ENCODE measurements around the gene MYOF. TPM values are rescaled to one million over a fixed set of nuclear protein-coding genes. Genes with fewer than 3 reads are reported as not detected.

Gene MYOF
- total RNA-seq, 2 experiments from 2014 or later, result 0.91 to 1.9 TPM

- ATAC-seq (ENCODE audit: low read depth), result no peak
- DNase-seq, result no peak
- Mint-ChIP-seq H3K4me3 (no peak overlapping the region), H3K27me3 (peaks cover 4% of the 10 kb centered on the region), H3K36me3 (no peaks in the 10 kb centered on the region), H3K27ac (no peak overlapping the region), H3K4me1 (peaks cover 1% of the 10 kb centered on the region), H3K9me3 (no peaks in the 10 kb centered on the region)
- POLR2A ChIA-PET, result no interaction called here
Measured at GRCh38 chr10:93352638-93353383, 129.3 kb downstream of the MYOF start.

GRCh38 chr10:93346694-93347093 is 135.4 kb downstream of the MYOF start:
- ATAC-seq (ENCODE audit: low read depth), result no peak
- POLR2A ChIA-PET, result no interaction called here
- no peak overlapping the region for H3K27ac Mint-ChIP-seq

GRCh38 chr10:93346108-93346507 is 136.0 kb downstream of the MYOF start:
- Mint-ChIP-seq H3K4me3 (no peak overlapping the region), H3K27ac (no peak overlapping the region), H3K9me3 (no peaks in the 10 kb centered on the region), H3K27me3 (no peaks in the 10 kb centered on the region), H3K36me3 (no peaks in the 10 kb centered on the region), H3K4me1 (peaks cover 6% of the 10 kb centered on the region)
- POLR2A ChIA-PET, result no interaction called here
- ATAC-seq (ENCODE audit: low read depth) (no peak), DNase-seq (no peak)

More at GRCh38 chr10:93346694-93347093, 135.4 kb downstream of the MYOF start:
- no peaks in the 10 kb centered on the region for H3K9me3 Mint-ChIP-seq
- peaks cover 6% of the 10 kb centered on the region for H3K4me1 Mint-ChIP-seq
- H3K4me3 Mint-ChIP-seq, result no peak overlapping the region
- H3K27me3 Mint-ChIP-seq, result no peaks in the 10 kb centered on the region
- DNase-seq, result no peak
- H3K36me3 Mint-ChIP-seq, result no peaks in the 10 kb centered on the region

- POLR2A ChIA-PET, result no interaction called here
- H3K4me1 Mint-ChIP-seq, result peaks cover 6% of the 10 kb centered on the region
- no peaks in the 10 kb centered on the region for H3K36me3 Mint-ChIP-seq
- no peak for ATAC-seq (ENCODE audit: low read depth)
- H3K27ac Mint-ChIP-seq, result no peak overlapping the region
- no peaks in the 10 kb centered on the region for H3K9me3 Mint-ChIP-seq
- H3K27me3 Mint-ChIP-seq, result no peaks in the 10 kb centered on the region
- no peak overlapping the region for H3K4me3 Mint-ChIP-seq
- DNase-seq, result no peak
Measured at GRCh38 chr10:93344691-93345090, 137.4 kb downstream of the MYOF start.

- Mint-ChIP-seq H3K27ac (no peak overlapping the region), H3K4me3 (no peak overlapping the region), H3K27me3 (no peaks in the 10 kb centered on the region), H3K36me3 (no peaks in the 10 kb centered on the region), H3K4me1 (peaks cover 6% of the 10 kb centered on the region), H3K9me3 (no peaks in the 10 kb centered on the region)
- DNase-seq (no peak), ATAC-seq (ENCODE audit: low read depth) (no peak)
- POLR2A ChIA-PET, result no interaction called here
Measured at GRCh38 chr10:93342921-93343320, 139.2 kb downstream of the MYOF start.

- POLR2A ChIA-PET, result no interaction called here
- DNase-seq, result no peak
- no peaks in the 10 kb centered on the region for H3K36me3 Mint-ChIP-seq
- H3K27me3 Mint-ChIP-seq, result no peaks in the 10 kb centered on the region
- H3K4me1 Mint-ChIP-seq, result peaks cover 6% of the 10 kb centered on the region
- no peak for ATAC-seq (ENCODE audit: low read depth)
- H3K4me3 Mint-ChIP-seq, result no peak overlapping the region
- H3K9me3 Mint-ChIP-seq, result no peaks in the 10 kb centered on the region
- no peak overlapping the region for H3K27ac Mint-ChIP-seq
Measured at GRCh38 chr10:93342366-93342765, 139.8 kb downstream of the MYOF start.

GRCh38 chr10:93337309-93337721 is 144.8 kb downstream of the MYOF start:
- no peak for DNase-seq
- ATAC-seq (ENCODE audit: low read depth), result no peak
- Mint-ChIP-seq H3K27ac (no peak overlapping the region), H3K4me1 (no peaks in the 10 kb centered on the region), H3K36me3 (no peaks in the 10 kb centered on the region), H3K9me3 (no peaks in the 10 kb centered on the region), H3K27me3 (no peaks in the 10 kb centered on the region), H3K4me3 (no peak overlapping the region)
- POLR2A ChIA-PET, result no interaction called here

- no peak overlapping the region for H3K27ac Mint-ChIP-seq
- no peaks in the 10 kb centered on the region for H3K36me3 Mint-ChIP-seq
- no peak for ATAC-seq (ENCODE audit: low read depth)
- H3K9me3 Mint-ChIP-seq, result no peaks in the 10 kb centered on the region
- H3K4me3 Mint-ChIP-seq, result no peak overlapping the region
- DNase-seq, result no peak
- H3K27me3 Mint-ChIP-seq, result no peaks in the 10 kb centered on the region
- no peaks in the 10 kb centered on the region for H3K4me1 Mint-ChIP-seq
- POLR2A ChIA-PET, result no interaction called here
Measured at GRCh38 chr10:93336678-93337077, 145.5 kb downstream of the MYOF start.

- no peaks in the 10 kb centered on the region for H3K27me3 Mint-ChIP-seq
- no peak for DNase-seq
- H3K4me1 Mint-ChIP-seq, result no peaks in the 10 kb centered on the region
- no peaks in the 10 kb centered on the region for H3K36me3 Mint-ChIP-seq
- no peak for ATAC-seq (ENCODE audit: low read depth)
- no peak overlapping the region for H3K4me3 Mint-ChIP-seq
- H3K9me3 Mint-ChIP-seq, result no peaks in the 10 kb centered on the region
- H3K27ac Mint-ChIP-seq, result no peak overlapping the region
- POLR2A ChIA-PET, result no interaction called here
Measured at GRCh38 chr10:93336110-93336509, 146.0 kb downstream of the MYOF start.

GRCh38 chr10:93334901-93335327 is 147.2 kb downstream of the MYOF start:
- H3K4me1 Mint-ChIP-seq, result no peaks in the 10 kb centered on the region
- H3K4me3 Mint-ChIP-seq, result no peak overlapping the region
- ATAC-seq (ENCODE audit: low read depth) (no peak), DNase-seq (no peak)
- H3K27me3 Mint-ChIP-seq, result no peaks in the 10 kb centered on the region
- POLR2A ChIA-PET, result no interaction called here
- no peak overlapping the region for H3K27ac Mint-ChIP-seq
- H3K36me3 Mint-ChIP-seq, result no peaks in the 10 kb centered on the region
- no peaks in the 10 kb centered on the region for H3K9me3 Mint-ChIP-seq

GRCh38 chr10:93334181-93334580 is 148.0 kb downstream of the MYOF start:
- Mint-ChIP-seq H3K36me3 (no peaks in the 10 kb centered on the region), H3K9me3 (no peaks in the 10 kb centered on the region), H3K4me3 (no peak overlapping the region), H3K27ac (no peak overlapping the region), H3K27me3 (no peaks in the 10 kb centered on the region), H3K4me1 (no peaks in the 10 kb centered on the region)
- POLR2A ChIA-PET, result no interaction called here
- ATAC-seq (ENCODE audit: low read depth) (no peak), DNase-seq (no peak)

- POLR2A ChIA-PET, result no interaction called here
Measured at GRCh38 chr10:93333278-93333978, 148.7 kb downstream of the MYOF start.

GRCh38 chr10:93330824-93331223 is 151.3 kb downstream of the MYOF start:
- Mint-ChIP-seq H3K4me3 (no peak overlapping the region), H3K27ac (no peak overlapping the region), H3K4me1 (no peaks in the 10 kb centered on the region), H3K27me3 (no peaks in the 10 kb centered on the region), H3K36me3 (no peaks in the 10 kb centered on the region), H3K9me3 (no peaks in the 10 kb centered on the region)
- POLR2A ChIA-PET, result no interaction called here
- ATAC-seq (ENCODE audit: low read depth) (no peak), DNase-seq (no peak)

More at GRCh38 chr10:93333278-93333978, 148.7 kb downstream of the MYOF start:
- Mint-ChIP-seq H3K36me3 (no peaks in the 10 kb centered on the region), H3K27ac (no peak overlapping the region), H3K9me3 (no peaks in the 10 kb centered on the region), H3K4me3 (no peak overlapping the region), H3K27me3 (no peaks in the 10 kb centered on the region), H3K4me1 (no peaks in the 10 kb centered on the region)
- DNase-seq (no peak), ATAC-seq (ENCODE audit: low read depth) (no peak)

- no peaks in the 10 kb centered on the region for H3K36me3 Mint-ChIP-seq
- no peaks in the 10 kb centered on the region for H3K9me3 Mint-ChIP-seq
- ATAC-seq (ENCODE audit: low read depth) (no peak), DNase-seq (no peak)
- H3K4me3 Mint-ChIP-seq, result no peak overlapping the region
- peaks cover 6% of the 10 kb centered on the region for H3K27me3 Mint-ChIP-seq
- peaks cover 5% of the 10 kb centered on the region for H3K4me1 Mint-ChIP-seq
- POLR2A ChIA-PET, result no interaction called here
- no peak overlapping the region for H3K27ac Mint-ChIP-seq
Measured at GRCh38 chr10:93319896-93320295, 162.2 kb downstream of the MYOF start.

All from activated naive CD8-positive, alpha-beta T cell treated with anti-CD3 and anti-CD28 coated beads, Interleukin-2, amount 10 ng/mL, durations not matched to agents 7 days and 5 days (primary cell).